Colonic mucosa (tissue), 4 donors: Measurements from ENCODE around the gene VPS35. TPM values are rescaled to one million over a fixed set of nuclear protein-coding genes. Genes with fewer than 3 reads are reported as not detected.
A peak's percentile ranks its signal among the peaks of the same experiment; 100 is the strongest.

Experiments
- DNase-seq: peaks from one replicate; pipeline ENCODE4 v3.0.0-alpha.2; 2020
- H3K27ac ChIP-seq: fragments of 200-600 bp; one replicate; pipeline ENCODE4 v1.8.0; 2021
- H3K27me3 ChIP-seq: fragments of 200-600 bp; one replicate; pipeline ENCODE4 v1.8.0; 2021
- H3K36me3 ChIP-seq: fragments of 200-600 bp; one replicate; pipeline ENCODE4 v1.8.0; 2021
- H3K4me1 ChIP-seq: fragments of 200-600 bp; one replicate; pipeline ENCODE4 v1.8.0; 2021; ENCODE audit warnings: mild to moderate bottlenecking
- H3K4me3 ChIP-seq: fragments of 200-600 bp; one replicate; pipeline ENCODE4 v1.8.0; 2021
- H3K9ac ChIP-seq, 2 donors: one replicate each; pipeline ENCODE4 v1.7.0; 2013; ENCODE audit warnings: control low read depth in 2 of 2, low read depth in 2 of 2, low read length in 2 of 2
- H3K9me3 ChIP-seq: fragments of 200-600 bp; one replicate; pipeline ENCODE4 v1.8.0; 2021
- intact Hi-C: fragments of 100-400 bp; cut with DNase I; formaldehyde crosslinking; loops from one replicate; pipeline ENCODE4 v1.14.1; 2022
- total RNA-seq, 2 donors: library from RNA; stranded (reverse); fragmentation: NEBNext Ultra II Directional in 1 of 2; extraction: Animal tissue kit (Norgen Biotek cat#: 25700) in 1 of 2; gene quantifications; one replicate each; pipeline ENCODE4 v1.2.1, GENCODE V29; 2021
- TF ChIP-seq, protein P1 (sequence below): fragments of 200-600 bp; IDR thresholded peaks from one replicate; pipeline ENCODE4 v1.8.0; 2022; ENCODE audit warnings: antibody characterized with exemption, mild to moderate bottlenecking
- donor health status: healthy.
- donor health status: DM: no; HTN: no; CAD: no.
- donor health status: DM: no; HTN: no; CAD: no.

Gene VPS35
- total RNA-seq, 2 donors from 2014 or later: 121 to 124 TPM

GRCh38 chr16:46651305-46651704 lies 37.7 kb downstream of the VPS35 start:
- Histone ChIP-seq H3K9me3 (no peaks in the 10 kb centered on the region), H3K27ac (no peak overlapping the region), H3K27me3 (no peaks in the 10 kb centered on the region), H3K4me3 (no peak overlapping the region), H3K36me3 (no peaks in the 10 kb centered on the region), H3K9ac (no peak overlapping the region), H3K4me1 (no peaks in the 10 kb centered on the region)
- no peak for DNase-seq
- intact Hi-C loops: no loop called here
- TF ChIP-seq, protein P1, sequence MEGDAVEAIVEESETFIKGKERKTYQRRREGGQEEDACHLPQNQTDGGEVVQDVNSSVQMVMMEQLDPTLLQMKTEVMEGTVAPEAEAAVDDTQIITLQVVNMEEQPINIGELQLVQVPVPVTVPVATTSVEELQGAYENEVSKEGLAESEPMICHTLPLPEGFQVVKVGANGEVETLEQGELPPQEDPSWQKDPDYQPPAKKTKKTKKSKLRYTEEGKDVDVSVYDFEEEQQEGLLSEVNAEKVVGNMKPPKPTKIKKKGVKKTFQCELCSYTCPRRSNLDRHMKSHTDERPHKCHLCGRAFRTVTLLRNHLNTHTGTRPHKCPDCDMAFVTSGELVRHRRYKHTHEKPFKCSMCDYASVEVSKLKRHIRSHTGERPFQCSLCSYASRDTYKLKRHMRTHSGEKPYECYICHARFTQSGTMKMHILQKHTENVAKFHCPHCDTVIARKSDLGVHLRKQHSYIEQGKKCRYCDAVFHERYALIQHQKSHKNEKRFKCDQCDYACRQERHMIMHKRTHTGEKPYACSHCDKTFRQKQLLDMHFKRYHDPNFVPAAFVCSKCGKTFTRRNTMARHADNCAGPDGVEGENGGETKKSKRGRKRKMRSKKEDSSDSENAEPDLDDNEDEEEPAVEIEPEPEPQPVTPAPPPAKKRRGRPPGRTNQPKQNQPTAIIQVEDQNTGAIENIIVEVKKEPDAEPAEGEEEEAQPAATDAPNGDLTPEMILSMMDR: no peak

- H3K9me3 ChIP-seq: no peaks in the 10 kb centered on the region
- TF ChIP-seq, protein P1: no peak
- H3K36me3 ChIP-seq: no peaks in the 10 kb centered on the region
- no peak overlapping the region for H3K9ac ChIP-seq
- peak overlapping the region; percentile 27 for H3K27ac ChIP-seq
- intact Hi-C loops: no loop called here
- no peaks in the 10 kb centered on the region for H3K4me1 ChIP-seq
- H3K4me3 ChIP-seq: no peak overlapping the region
- no peak for DNase-seq
- no peaks in the 10 kb centered on the region for H3K27me3 ChIP-seq
Observed at GRCh38 chr16:46650254-46650623, 38.7 kb downstream of the VPS35 start.

- peak; percentile 31 for DNase-seq
- H3K9me3 ChIP-seq: no peaks in the 10 kb centered on the region
- no peak overlapping the region for H3K9ac ChIP-seq
- peak overlapping the region; percentile 27 for H3K27ac ChIP-seq
- H3K36me3 ChIP-seq: no peaks in the 10 kb centered on the region
- intact Hi-C loops: no loop called here
- H3K4me3 ChIP-seq: no peak overlapping the region
- H3K4me1 ChIP-seq: no peaks in the 10 kb centered on the region
- TF ChIP-seq, protein P1: no peak
- H3K27me3 ChIP-seq: no peaks in the 10 kb centered on the region
Observed at GRCh38 chr16:46649588-46650253, 39.3 kb downstream of the VPS35 start.

DNA sequence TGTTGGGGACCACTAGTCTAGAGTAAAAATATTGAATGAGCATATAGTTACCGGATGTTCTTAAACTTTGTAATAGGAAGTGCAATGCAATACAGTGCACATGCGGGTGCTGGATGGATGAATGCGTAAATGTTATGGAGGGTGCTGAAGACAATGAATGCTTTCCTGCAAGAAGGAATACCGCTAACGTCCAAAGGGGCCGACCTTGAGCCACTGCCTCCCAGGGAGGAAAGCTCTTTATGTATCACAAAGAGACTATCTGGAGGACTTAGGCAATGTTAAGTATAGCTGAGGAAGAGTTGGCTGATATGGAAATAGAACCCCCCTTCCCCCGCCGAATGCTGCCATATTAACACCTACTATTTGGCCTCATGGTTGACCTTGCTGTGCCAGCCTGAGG lies 40.3 kb downstream of the VPS35 start:
- H3K9me3 ChIP-seq: no peaks in the 10 kb centered on the region
- no peak for DNase-seq
- H3K9ac ChIP-seq: no peak overlapping the region
- no peaks in the 10 kb centered on the region for H3K36me3 ChIP-seq
- TF ChIP-seq, protein P1: no peak
- H3K4me3 ChIP-seq: no peak overlapping the region
- intact Hi-C loops: no loop called here
- no peaks in the 10 kb centered on the region for H3K27me3 ChIP-seq
- no peak overlapping the region for H3K27ac ChIP-seq
- no peaks in the 10 kb centered on the region for H3K4me1 ChIP-seq

DNA sequence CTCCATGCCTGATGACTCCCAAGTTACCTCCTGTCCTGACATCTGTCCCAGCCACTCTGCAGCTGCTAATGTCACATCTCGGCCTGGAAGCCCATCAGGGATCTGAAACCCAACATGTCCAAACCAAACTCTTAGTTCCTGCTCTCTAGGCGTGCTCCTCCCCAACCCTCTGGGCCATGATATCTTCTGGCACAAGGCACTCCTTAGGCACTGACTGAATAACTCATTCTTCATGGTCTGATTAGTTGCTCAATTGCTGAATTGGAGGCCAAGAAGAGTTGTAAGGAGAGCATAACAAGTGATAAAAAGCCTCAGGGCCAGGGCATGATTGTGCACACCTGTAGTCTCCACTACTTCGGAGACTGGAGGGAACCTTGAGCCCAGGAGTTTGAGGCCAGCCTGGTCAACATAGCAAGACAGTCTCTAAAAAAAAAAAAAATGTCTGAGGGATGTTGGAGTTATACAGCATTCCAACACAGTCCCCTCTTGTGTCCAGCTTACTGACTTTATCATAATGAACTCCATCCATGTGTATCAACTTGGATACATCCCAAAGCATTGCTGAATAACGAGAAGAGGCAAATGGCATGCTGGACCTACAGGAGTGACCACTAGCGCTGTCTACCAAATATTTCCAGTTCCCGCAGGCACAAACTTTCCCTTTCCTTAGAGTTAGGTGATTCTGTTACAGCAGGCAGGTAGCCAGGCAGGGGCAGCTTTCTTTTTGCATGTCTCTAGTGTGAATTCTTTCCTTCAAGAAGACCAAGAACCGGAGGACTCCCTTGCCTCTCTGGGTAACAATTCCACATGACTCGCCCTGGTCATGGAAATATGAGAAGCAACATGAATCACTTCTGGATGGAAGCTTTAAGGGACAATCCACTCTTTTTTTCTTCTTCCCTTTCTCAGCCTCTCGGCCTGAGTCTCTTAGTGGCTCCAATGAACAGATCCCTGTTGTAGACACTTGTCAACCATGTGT lies 49.7 kb downstream of the VPS35 start:
- H3K9ac ChIP-seq: no peak overlapping the region
- H3K4me1 ChIP-seq: no peaks in the 10 kb centered on the region
- H3K4me3 ChIP-seq: no peak overlapping the region
- intact Hi-C loops: no loop called here
- H3K36me3 ChIP-seq: no peaks in the 10 kb centered on the region
- no peaks in the 10 kb centered on the region for H3K27me3 ChIP-seq
- H3K27ac ChIP-seq: no peak overlapping the region
- H3K9me3 ChIP-seq: no peaks in the 10 kb centered on the region
- TF ChIP-seq, protein P1: no peak
- DNase-seq: no peak
